GM12875 (cell line): ENCODE data around the gene TRAPPC6A.

ENCODE experiments used
- H3K4me3 ChIP-seq: one replicate; pipeline ENCODE4 v1.5.1; 2011; ENCODE audit warnings: low read depth, low read length, control low read depth
- TF ChIP-seq, protein P1 (sequence below): IDR thresholded peaks from 2 replicates; pipeline ENCODE4 v1.5.1; 2011; ENCODE audit warnings: low read depth, mild to moderate bottlenecking, control low read depth, inconsistent platforms, low read length, moderate library complexity, borderline replicate concordance; ENCODE audit not compliant: insufficient read depth

The TRAPPC6A gene

GRCh38 chr19:45135176-45135885, 42.7 kb downstream of the TRAPPC6A start:
- no peak overlapping the region for H3K4me3 ChIP-seq
- TF ChIP-seq, protein P1, sequence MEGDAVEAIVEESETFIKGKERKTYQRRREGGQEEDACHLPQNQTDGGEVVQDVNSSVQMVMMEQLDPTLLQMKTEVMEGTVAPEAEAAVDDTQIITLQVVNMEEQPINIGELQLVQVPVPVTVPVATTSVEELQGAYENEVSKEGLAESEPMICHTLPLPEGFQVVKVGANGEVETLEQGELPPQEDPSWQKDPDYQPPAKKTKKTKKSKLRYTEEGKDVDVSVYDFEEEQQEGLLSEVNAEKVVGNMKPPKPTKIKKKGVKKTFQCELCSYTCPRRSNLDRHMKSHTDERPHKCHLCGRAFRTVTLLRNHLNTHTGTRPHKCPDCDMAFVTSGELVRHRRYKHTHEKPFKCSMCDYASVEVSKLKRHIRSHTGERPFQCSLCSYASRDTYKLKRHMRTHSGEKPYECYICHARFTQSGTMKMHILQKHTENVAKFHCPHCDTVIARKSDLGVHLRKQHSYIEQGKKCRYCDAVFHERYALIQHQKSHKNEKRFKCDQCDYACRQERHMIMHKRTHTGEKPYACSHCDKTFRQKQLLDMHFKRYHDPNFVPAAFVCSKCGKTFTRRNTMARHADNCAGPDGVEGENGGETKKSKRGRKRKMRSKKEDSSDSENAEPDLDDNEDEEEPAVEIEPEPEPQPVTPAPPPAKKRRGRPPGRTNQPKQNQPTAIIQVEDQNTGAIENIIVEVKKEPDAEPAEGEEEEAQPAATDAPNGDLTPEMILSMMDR = no peak

DNA sequence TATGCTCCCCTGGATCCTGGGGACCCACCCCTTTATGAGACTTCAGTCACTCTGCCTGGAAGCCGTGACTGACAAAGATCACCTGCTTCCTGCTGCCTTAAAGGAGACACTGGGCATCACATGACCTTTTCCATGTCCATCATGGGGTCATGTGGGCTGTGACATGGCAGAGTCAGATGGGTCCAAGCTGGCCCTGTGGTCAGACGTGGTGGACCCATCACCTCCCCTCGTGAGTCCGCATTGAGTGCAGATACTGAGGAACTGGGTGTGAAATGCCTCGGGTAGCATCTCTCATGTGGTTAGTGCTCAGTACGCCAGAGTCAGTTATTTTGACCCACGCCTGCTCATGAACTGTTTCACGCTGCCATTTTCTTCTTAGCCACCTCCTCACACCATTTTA, 44.4 kb downstream of the TRAPPC6A start:
- no peak overlapping the region for H3K4me3 ChIP-seq
- TF ChIP-seq, protein P1 = no peak

GRCh38 chr19:45130888-45131615, 47.0 kb downstream of the TRAPPC6A start:
- TF ChIP-seq, protein P1 = peak; percentile 56
- H3K4me3 ChIP-seq = no peak overlapping the region

DNA sequence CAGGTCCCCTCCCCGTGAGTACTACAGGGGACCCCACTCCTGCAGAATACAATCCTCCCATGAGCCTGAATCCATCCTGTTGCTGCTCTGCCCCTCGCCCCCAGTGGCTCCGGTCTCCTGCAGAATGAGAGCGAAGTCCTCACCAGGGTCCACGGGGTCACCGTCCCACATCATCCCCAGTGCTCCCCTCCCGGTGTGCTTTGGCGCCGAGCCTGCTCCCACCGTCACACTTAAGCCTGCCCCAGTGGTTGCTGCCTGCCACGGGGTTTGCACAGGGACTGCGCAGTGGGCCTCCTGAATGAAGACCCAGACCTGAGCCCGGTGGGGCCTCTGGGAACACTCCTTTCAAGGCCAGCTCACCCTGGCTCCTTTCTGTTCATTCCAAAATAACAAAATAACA, 47.8 kb downstream of the TRAPPC6A start:
- no peak overlapping the region for H3K4me3 ChIP-seq
- TF ChIP-seq, protein P1 = no peak

DNA sequence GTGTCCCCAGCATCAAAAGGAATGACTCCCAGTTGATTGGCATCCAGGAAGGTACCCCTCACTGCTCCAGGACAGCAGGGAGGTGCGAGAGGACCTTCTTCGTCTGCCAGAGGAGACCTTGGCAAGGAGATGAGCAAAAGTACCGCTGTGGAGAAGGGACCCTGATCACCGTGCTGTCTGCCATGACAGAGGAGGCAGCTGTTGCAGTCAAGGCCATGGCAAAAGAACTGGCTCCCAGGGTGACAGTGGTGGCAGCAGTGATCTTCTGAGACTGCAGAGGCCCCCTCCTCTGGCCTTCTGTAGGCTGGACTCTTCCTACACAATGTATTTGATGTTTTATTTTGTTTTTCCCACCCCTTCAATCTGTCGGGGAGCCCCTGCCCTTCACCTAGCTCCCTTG, 49.2 kb downstream of the TRAPPC6A start:
- H3K4me3 ChIP-seq = no peak overlapping the region
- TF ChIP-seq, protein P1 = no peak

GRCh38 chr19:45128146-45128545, 49.9 kb downstream of the TRAPPC6A start:
- TF ChIP-seq, protein P1 = no peak
- H3K4me3 ChIP-seq = no peak overlapping the region

DNA sequence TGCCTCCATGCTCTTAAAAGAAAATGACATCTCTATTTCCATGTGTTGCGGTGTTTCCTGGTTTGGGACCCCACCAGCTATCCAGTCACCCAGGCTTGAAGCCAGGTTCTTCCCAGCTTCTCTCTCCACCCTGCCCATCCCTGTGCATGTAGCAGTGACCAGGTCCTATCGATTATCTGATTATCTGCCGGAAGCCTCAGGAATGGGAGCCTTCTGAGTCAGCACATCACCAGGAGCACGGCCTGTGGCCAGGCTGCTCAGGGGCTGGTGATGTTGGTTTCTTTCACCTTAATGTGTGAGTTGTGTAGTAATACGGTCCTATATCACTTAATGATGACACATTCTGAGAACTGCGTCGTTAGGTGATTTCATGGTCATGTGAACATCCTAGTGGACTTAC, 51.4 kb downstream of the TRAPPC6A start:
- no peak overlapping the region for H3K4me3 ChIP-seq
- TF ChIP-seq, protein P1 = no peak
